Dermis blood vessel endothelial cell (primary cell): ENCODE results near the gene ELL3. TPM values are rescaled to one million over a fixed set of nuclear protein-coding genes. Genes with fewer than 3 reads are reported as not detected.
"Not testable (repeated sequence)": the region's sequence is repeated elsewhere in the genome, so short reads cannot be mapped to it uniquely, and the experiment has no call there.

Experiments used
- DNase-seq: peaks from one replicate; pipeline ENCODE4 v3.0.0; 2010
- total RNA-seq: library from RNA; depleted of rRNA; stranded (reverse); fragments of >200 nt; gene quantifications from 2 replicates; pipeline ENCODE4 v1.2.3, GENCODE V29; 2014

ELL3 gene
- total RNA-seq, 1 donor from 2014 or later = 5.4 TPM

- DNase-seq = peak; percentile 100
Observed at GRCh38 chr15:43791993-43792760, 15.4 kb upstream of the ELL3 start, which contains the start of gene SERF2. Gene SERF2, plus strand, starts transcription at chr15:43792320. Its CDS starts 57 bp downstream, at chr15:43792377.

DNA sequence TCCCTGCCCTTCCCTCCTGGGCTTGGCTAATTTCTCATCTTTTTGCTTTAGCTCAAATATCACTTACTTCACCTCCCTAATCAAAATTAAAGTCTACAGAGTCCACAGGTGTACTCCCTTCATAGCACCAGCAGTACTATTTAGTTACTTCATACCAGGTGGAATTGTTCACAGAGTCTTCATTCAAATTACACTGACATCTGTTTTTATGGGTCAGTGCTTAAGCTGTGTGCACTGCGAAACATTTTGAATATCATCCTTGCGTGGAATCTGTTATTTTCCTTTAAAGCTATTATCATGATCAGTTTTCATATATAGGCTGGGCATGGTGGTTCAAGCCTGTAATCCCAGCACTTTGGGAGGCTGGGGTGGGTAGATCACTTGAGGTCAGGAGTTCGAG is 12.6 kb upstream of the ELL3 start:
- no peak for DNase-seq

DNA sequence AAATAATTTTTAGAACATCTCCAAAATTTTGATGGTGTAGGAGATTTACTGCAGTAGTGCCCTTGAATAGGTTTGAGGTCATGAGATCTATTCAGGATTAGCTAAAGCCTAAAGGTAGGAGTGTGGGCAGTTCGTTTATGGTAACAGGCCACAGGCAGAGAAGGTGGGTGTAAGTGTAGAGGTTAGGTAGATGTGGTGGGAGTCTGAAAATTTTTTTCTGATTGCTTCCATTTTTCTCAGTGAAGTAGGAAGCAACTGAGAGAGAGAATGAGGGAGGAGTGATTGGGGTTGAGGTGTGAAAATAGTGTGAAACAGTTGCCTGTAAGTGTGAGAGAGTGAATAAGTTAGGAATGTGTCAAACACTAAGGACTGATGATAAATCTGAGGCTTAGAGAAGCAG is 2.2 kb upstream of the ELL3 start:
- no peak for DNase-seq

GRCh38 chr15:43777267-43777914 is 625 bp upstream of the ELL3 start:
- DNase-seq = peak; percentile 81

GRCh38 chr15:43776101-43776717 is 557 bp downstream of the ELL3 start:
- no peak for DNase-seq

DNA sequence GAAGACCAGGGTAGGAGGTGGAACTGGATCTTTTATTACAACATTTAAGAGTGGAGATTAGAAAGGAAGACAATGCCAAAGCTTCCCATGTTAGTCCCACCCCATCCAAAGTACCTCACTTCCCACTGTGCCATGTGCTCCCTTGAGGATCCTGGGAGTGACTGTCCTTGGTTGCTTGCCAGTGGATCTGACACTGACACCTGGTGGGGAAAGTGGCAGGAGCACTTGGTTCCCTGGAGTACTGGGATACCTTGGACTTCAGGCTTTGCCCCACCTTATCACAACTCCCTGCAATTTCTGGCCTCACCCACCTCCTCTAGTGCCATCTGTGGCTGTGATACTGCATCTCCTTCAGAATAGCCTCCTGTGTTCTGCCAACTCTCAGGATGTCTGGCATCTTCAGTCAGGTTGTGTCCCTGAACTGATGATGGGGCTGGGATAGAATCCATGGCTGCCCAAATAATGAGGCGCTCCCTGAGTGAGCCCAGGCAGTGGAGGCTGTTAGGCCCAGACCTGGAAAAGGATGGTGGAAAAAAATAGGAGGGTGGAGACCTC is 1.3 kb downstream of the ELL3 start:
- DNase-seq = peak; percentile 62

DNA sequence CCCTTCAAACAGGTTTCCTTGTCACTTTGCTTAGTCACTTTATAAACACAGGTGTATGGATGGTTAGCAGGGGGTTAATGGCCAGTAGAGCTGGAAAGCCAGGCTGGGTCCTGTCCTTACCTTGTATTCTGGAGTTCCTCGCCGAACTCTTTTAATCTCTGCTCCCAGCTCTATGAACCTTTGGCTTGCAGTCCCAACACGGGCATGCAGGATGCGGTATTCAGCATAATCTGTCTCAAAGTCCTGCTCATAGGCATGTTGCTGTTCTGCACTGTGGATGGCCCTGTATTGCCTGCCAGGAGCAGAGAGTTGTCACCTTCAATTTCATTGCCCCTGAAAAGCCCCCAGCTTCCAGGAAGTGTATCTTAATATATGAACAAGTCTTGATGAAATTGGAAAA is 2.7 kb downstream of the ELL3 start:
- no peak for DNase-seq

DNA sequence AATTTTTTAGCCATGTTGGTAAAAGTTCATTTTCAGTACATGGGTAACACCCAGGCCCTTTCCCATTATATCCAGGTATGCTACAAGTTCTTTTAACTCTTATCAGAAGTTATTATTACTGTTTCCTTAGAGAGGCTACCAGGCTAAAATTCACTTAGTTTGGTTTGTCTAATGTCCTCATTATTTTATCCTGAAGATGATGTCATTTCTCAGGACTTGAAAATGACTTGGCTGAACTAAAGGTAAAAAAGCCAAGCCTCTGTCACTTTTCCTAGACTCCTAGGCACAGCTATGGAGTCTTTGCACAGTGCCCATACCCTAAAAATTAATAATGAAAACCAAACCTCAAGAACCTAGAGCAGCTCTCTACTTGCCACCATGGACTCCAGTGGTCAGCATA is 4.1 kb downstream of the ELL3 start:
- DNase-seq = no peak

- DNase-seq = no peak
Observed at GRCh38 chr15:43771816-43772215, 5.0 kb downstream of the ELL3 start.

GRCh38 chr15:43769584-43770228 is 7.1 kb downstream of the ELL3 start:
- DNase-seq = peak; percentile 79

- DNase-seq = no peak
Observed at GRCh38 chr15:43763819-43764446, 12.8 kb downstream of the ELL3 start.

GRCh38 chr15:43762824-43763223 is 13.9 kb downstream of the ELL3 start:
- DNase-seq = no peak

DNA sequence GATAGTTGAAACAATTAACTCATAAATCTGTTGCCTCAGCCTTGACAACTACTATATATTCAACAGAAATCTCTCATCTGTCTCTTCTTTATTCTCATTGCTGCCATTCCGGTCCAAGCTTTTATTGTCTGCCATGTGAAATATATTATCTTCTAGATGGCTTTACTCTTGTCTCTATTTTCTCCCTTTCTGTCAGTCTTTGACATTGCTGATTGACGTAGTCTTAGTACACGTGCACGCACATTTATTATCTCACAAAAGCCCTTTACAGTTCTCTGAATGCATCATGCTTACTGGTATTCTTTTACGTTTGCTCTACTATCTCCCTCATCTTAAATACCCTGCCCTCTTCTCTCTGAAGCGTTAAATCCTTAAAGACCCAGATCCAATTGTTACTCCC is 24.9 kb downstream of the ELL3 start:
- DNase-seq = no peak

GRCh38 chr15:43749690-43750345 is 26.9 kb downstream of the ELL3 start:
- DNase-seq = no peak

- peak; percentile 20 for DNase-seq
Observed at GRCh38 chr15:43748376-43748775, 28.4 kb downstream of the ELL3 start.

- DNase-seq = peak; percentile 48
Observed at GRCh38 chr15:43746903-43747309, 29.9 kb downstream of the ELL3 start.

DNA sequence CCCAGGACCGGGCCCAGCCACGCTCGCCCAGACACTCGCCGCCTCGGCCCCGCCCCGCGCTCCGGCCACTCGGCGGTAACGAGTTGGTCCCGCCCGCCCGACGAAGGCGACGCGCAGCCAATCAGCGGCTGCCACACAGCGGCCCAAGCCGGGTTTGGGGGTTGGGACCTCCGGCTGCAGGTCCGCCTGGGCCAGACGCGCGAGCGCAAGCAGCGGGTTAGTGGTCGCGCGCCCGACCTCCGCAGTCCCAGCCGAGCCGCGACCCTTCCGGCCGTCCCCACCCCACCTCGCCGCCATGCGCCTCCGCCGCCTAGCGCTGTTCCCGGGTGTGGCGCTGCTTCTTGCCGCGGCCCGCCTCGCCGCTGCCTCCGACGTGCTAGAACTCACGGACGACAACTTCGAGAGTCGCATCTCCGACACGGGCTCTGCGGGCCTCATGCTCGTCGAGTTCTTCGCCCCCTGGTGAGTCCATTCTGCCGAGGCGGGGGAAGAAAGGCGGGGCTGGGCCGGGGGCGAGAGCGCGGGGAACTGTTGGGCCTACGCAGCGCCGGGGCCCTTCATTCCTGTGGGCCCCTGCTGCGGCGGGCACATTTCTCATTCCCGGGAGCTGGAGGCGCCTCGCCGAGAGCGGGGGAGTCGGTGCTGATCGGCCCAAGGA is 30.4 kb downstream of the ELL3 start, which contains the start of gene PDIA3:
Gene PDIA3 (plus strand): TSS at position 194 of the 658 bp plus-strand sequence. CDS start 102 bp downstream, at position 296.
- peak; percentile 95 for DNase-seq

DNA sequence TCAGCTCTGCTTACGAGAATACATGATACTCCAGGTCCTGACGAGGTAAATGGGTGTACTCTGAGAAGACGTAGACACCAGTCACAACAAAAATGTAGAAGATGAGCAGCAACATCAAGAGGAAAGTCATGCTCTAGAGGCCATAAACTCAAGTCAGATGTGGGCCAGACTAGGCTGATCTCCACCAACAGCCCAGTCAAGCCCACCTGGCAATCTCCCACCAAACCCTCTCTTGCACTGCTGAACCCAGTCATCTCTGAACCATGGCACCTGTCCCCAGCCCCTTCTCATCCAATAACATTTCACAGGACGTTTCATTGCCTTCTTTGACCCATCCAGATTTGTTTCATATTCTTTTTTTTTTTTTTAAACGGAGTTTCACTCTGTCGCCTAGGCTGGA is 41.4 kb downstream of the ELL3 start:
- no peak for DNase-seq

DNA sequence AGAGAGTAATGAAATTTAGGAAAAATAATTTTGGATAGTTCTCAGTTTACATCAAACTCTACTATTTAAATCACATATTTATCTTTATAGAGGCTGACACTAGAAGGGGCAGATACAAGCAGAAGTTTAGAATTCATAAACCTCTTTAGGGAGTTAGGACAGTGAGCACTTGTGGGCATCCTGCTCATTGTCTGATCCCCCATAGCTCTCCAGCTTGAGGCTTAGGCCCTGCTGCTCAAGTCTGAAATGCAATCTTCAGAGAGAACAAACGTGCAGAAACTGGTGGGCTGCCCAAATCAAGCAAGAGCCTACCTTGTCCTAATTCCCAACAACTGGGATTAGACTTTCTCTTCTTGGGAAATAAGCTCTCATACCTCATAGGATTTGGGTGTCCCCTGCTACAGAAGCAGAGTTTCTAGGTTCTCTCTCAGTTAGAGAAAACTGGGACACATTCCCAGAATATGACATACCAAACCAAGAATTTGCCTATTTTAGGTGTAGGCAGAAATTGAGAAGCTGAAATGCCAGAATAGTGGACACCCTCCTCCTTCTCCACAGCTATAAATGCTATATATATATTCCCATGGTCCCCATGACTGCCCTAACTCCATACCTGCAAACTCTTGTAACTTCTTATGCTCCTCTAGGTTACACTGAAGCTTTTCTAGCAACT is 48.6 kb downstream of the ELL3 start:
- not testable (repeated sequence) for DNase-seq

GRCh38 chr15:43726306-43726705 is 50.5 kb downstream of the ELL3 start:
- DNase-seq = not testable (repeated sequence)

- DNase-seq = no peak
Observed at GRCh38 chr15:43723151-43723550, 53.6 kb downstream of the ELL3 start.
